Endodermal cell (in vitro differentiated cells): ENCODE measurements around the gene WDR20. TPM values are rescaled to one million over a fixed set of nuclear protein-coding genes. Genes with fewer than 3 reads are reported as not detected.
A peak's percentile ranks its signal among the peaks of the same experiment; 100 is the strongest.

Experiments
- DNase-seq: peaks from one replicate; pipeline ENCODE4 v3.0.0-alpha.2; 2017
- H3K27ac ChIP-seq: 2 replicates; pipeline ENCODE4 v1.5.1; 2013; ENCODE audit warnings: mild to moderate bottlenecking, low read depth, low read length, moderate library complexity
- H3K27me3 ChIP-seq: 2 replicates; pipeline ENCODE4 v1.6.1; 2013; ENCODE audit warnings: mild to moderate bottlenecking, low read length, moderate library complexity; ENCODE audit not compliant: insufficient read depth, control insufficient read depth, poor library complexity, severe bottlenecking
- H3K36me3 ChIP-seq: 2 replicates; pipeline ENCODE4 v1.7.0; 2013; ENCODE audit warnings: mild to moderate bottlenecking, low read length, moderate library complexity; ENCODE audit not compliant: control insufficient read depth, insufficient read depth
- H3K4me1 ChIP-seq: one replicate; pipeline ENCODE4 v1.7.0; 2013; ENCODE audit warnings: low read length; ENCODE audit not compliant: control insufficient read depth, insufficient read depth
- H3K4me3 ChIP-seq: 2 replicates; pipeline ENCODE4 v1.5.1; 2013; ENCODE audit warnings: mild to moderate bottlenecking, low read length, moderate library complexity
- H3K9ac ChIP-seq: 2 replicates; pipeline ENCODE4 v1.6.1; 2013; ENCODE audit warnings: mild to moderate bottlenecking, low read length, moderate library complexity; ENCODE audit not compliant: poor library complexity, severe bottlenecking; ENCODE audit errors: extremely low read depth
- H3K9me3 ChIP-seq: 2 replicates; pipeline ENCODE4 v1.6.1; 2013; ENCODE audit warnings: mild to moderate bottlenecking, low read length, moderate library complexity; ENCODE audit not compliant: control insufficient read depth
- H3K27ac Mint-ChIP-seq: 2 replicates; pipeline ENCODE4 v1.8.0; 2020; ENCODE audit warnings: mixed read lengths
- H3K27me3 Mint-ChIP-seq: 2 replicates; pipeline ENCODE4 v1.8.0; 2021; ENCODE audit warnings: mild to moderate bottlenecking, mixed read lengths; ENCODE audit not compliant: insufficient read depth
- H3K36me3 Mint-ChIP-seq: 2 replicates; pipeline ENCODE4 v1.8.0; 2020; ENCODE audit warnings: low read depth, mixed read lengths
- H3K4me1 Mint-ChIP-seq: 2 replicates; pipeline ENCODE4 v1.8.0; 2020; ENCODE audit warnings: mixed read lengths
- H3K4me3 Mint-ChIP-seq: 2 replicates; pipeline ENCODE4 v1.8.0; 2020; ENCODE audit warnings: mild to moderate bottlenecking, moderate library complexity, mixed read lengths
- H3K9me3 Mint-ChIP-seq: 2 replicates; pipeline ENCODE4 v1.8.0; 2020; ENCODE audit warnings: mild to moderate bottlenecking, mixed read lengths
- WGBS, 2 experiments: methylation state at CpG; one replicate each; pipeline versions ENCODE4 v1.1.5 to v1.1.7; 2013; ENCODE audit warnings: missing lambda C conversion rate in 2 of 2, mixed read lengths in 1 of 2; ENCODE audit not compliant: insufficient coverage in 1 of 2, insufficient read length in 1 of 2; 5-methylcytosine and 5-hydroxymethylcytosine counted together
- total RNA-seq, 2 donors: library from RNA; stranded (reverse); fragmentation: NEBNext Ultra II Directional in 1 of 2; extraction: Animal tissue kit (Norgen Biotek cat#: 25700) in 1 of 2; gene quantifications; 2 replicates in 1 of 2; 3 replicates in 1 of 2; pipeline ENCODE4 v1.2.1, GENCODE V29; 2021
- TF ChIP-seq, protein P1 (sequence below): fragments of 200-600 bp; sonication (generic); conservative IDR thresholded peaks from 2 replicates; pipeline ENCODE4 v1.5.0; 2021; ENCODE audit warnings: antibody characterized with exemption, mild to moderate bottlenecking

The WDR20 gene
- total RNA-seq, 2 donors from 2014 or later = 33.8 to 37.6 TPM

DNA sequence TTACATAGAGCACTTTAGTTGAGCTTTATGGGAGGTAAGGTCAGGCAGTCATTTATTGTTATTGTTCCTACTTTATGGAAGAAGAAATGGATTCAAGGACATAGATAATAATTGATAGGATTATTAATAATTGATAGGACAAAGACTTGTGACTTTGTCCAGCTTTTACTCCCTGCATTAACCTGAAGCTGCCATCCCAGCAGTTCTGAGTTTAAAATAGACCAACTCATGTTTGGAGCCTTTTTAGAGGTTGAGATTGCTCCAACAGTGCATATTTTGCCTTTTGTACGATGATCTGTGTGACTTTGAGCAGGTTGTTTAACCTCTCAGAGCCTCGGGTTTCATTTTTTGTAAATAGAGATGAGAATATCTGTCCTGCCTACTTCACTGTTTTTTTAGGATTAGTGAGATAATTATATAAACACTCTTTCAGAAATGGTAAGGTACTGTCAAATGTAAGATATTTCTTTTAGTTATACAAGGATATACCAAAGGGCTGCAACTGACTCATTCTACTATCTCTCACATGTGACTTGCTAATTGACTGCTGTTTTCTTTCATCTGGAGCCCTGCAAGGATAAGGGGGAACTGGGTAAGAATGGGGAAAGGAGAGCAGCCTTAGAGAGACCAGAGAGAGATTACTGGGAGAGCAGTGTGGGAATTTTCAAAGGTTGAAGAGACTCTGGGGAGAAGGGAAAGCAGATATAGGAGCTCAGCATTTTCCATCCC lies 15.3 kb downstream of the WDR20 start:
- TF ChIP-seq, protein P1, sequence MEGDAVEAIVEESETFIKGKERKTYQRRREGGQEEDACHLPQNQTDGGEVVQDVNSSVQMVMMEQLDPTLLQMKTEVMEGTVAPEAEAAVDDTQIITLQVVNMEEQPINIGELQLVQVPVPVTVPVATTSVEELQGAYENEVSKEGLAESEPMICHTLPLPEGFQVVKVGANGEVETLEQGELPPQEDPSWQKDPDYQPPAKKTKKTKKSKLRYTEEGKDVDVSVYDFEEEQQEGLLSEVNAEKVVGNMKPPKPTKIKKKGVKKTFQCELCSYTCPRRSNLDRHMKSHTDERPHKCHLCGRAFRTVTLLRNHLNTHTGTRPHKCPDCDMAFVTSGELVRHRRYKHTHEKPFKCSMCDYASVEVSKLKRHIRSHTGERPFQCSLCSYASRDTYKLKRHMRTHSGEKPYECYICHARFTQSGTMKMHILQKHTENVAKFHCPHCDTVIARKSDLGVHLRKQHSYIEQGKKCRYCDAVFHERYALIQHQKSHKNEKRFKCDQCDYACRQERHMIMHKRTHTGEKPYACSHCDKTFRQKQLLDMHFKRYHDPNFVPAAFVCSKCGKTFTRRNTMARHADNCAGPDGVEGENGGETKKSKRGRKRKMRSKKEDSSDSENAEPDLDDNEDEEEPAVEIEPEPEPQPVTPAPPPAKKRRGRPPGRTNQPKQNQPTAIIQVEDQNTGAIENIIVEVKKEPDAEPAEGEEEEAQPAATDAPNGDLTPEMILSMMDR = no peak
- Histone ChIP-seq H3K9me3 (peaks cover 13% of the 10 kb centered on the region), H3K27me3 (no peaks in the 10 kb centered on the region), H3K9ac (no peak overlapping the region), H3K4me1 (no peaks in the 10 kb centered on the region), H3K4me3 (no peak overlapping the region), H3K36me3 (peaks cover 22% of the 10 kb centered on the region), H3K27ac (no peak overlapping the region)
- Mint-ChIP-seq H3K9me3 (peaks cover 3% of the 10 kb centered on the region), H3K27me3 (no peaks in the 10 kb centered on the region), H3K4me1 (peaks cover 22% of the 10 kb centered on the region), H3K27ac (peak overlapping the region; percentile 54), H3K36me3 (peaks cover 40% of the 10 kb centered on the region), H3K4me3 (no peak overlapping the region)
- DNase-seq = no peak
- 67 to 83% methylated on average over 2 of the region's 2 CpGs for WGBS, 2 experiments

DNA sequence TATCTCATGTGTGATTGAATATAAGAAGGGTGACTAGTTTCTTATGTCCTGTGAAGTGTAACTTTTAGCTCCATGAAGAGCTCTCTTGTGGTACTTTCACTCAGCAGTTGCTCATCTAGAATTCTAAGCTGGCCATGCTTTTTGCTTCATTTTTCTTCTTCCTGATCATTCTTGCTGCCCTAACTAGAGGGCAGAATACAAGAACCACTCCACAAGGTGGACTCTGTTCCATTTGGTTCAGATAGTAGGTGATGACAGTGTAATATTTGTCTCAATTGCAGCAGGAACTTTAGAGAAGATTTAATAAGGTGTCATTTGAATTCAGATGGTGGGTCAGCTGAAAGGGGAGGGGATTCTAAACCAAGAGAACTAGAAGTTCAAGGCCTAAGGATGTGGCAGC lies 17.6 kb downstream of the WDR20 start:
- H3K4me1 ChIP-seq = no peaks in the 10 kb centered on the region
- H3K27ac ChIP-seq = no peak overlapping the region
- peaks cover 7% of the 10 kb centered on the region for H3K9me3 ChIP-seq
- H3K27me3 ChIP-seq = no peaks in the 10 kb centered on the region
- TF ChIP-seq, protein P1 = no peak
- peaks cover 5% of the 10 kb centered on the region for H3K36me3 ChIP-seq
- H3K9ac ChIP-seq = no peak overlapping the region
- H3K27ac Mint-ChIP-seq = no peak overlapping the region
- DNase-seq = no peak
- H3K27me3 Mint-ChIP-seq = no peaks in the 10 kb centered on the region
- peaks cover 22% of the 10 kb centered on the region for H3K4me1 Mint-ChIP-seq
- no peak overlapping the region for H3K4me3 Mint-ChIP-seq
- H3K4me3 ChIP-seq = no peak overlapping the region
- H3K36me3 Mint-ChIP-seq = peaks cover 22% of the 10 kb centered on the region
- H3K9me3 Mint-ChIP-seq = peaks cover 2% of the 10 kb centered on the region

DNA sequence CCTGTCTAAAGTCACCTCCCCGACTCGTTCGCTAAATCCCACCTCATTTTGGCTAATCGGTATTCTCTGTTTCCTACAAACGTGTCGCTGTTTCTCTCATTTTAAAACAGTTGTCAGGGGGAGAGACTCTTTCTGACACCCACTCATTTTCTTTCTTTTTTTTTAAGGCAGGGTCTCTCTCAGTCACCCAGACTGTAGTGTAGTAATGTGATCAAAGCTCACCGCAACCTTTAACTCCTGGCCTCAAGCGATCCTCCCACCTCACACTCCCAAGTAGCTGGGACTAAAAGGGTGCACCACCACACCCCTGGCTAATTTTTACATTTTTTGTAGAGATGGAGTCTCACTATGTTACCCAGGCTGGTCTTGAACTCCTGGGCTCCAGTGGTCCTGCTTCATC lies 19.1 kb downstream of the WDR20 start:
- no peaks in the 10 kb centered on the region for H3K4me1 ChIP-seq
- H3K27ac Mint-ChIP-seq = no peak overlapping the region
- no peaks in the 10 kb centered on the region for H3K36me3 ChIP-seq
- H3K4me3 ChIP-seq = no peak overlapping the region
- H3K27ac ChIP-seq = no peak overlapping the region
- no peaks in the 10 kb centered on the region for H3K27me3 Mint-ChIP-seq
- no peak overlapping the region for H3K9ac ChIP-seq
- TF ChIP-seq, protein P1 = no peak
- no peaks in the 10 kb centered on the region for H3K9me3 ChIP-seq
- no peaks in the 10 kb centered on the region for H3K27me3 ChIP-seq
- no peak overlapping the region for H3K4me3 Mint-ChIP-seq
- no peaks in the 10 kb centered on the region for H3K9me3 Mint-ChIP-seq
- no peak for DNase-seq
- H3K4me1 Mint-ChIP-seq = peaks cover 18% of the 10 kb centered on the region
- 90 to 94% methylated on average over 5 to 8 of the region's 8 CpGs for WGBS, 2 experiments
- peaks cover 15% of the 10 kb centered on the region for H3K36me3 Mint-ChIP-seq
